Daoy (cell line): ENCODE measurements around the gene STARD9. TPM values are rescaled to one million over a fixed set of nuclear protein-coding genes. Genes with fewer than 3 reads are reported as not detected.
"Not testable (repeated sequence)": the region's sequence is repeated elsewhere in the genome, so short reads cannot be mapped to it uniquely, and the experiment has no call there.

ENCODE experiments used
- DNase-seq: peaks from one replicate; pipeline ENCODE4 v3.0.0-alpha.2; 2015; ENCODE audit warnings: low read depth
- total RNA-seq: library from RNA; depleted of rRNA; stranded (reverse); fragments of >200 nt; shearing (Covaris generic); gene quantifications from 2 replicates; pipeline ENCODE4 v1.2.3, GENCODE V29; 2014; rRNA removed

STARD9 gene
- 0.80 and 1.2 TPM in 2 replicates for total RNA-seq

- DNase-seq, result peak; percentile 99
Measured at GRCh38 chr15:42575188-42576039, at the start of gene STARD9. TSS of gene STARD9 (plus strand) at chr15:42575606. CDS start at chr15:42575716, 110 bp downstream.

- DNase-seq, result no peak
Measured at GRCh38 chr15:42528970-42529369, 46.4 kb upstream of the STARD9 start.

GRCh38 chr15:42533246-42533645 is 42.2 kb upstream of the STARD9 start:
- DNase-seq, result no peak

- no peak for DNase-seq
Measured at GRCh38 chr15:42544853-42545629, 30.4 kb upstream of the STARD9 start.

- no peak for DNase-seq
Measured at GRCh38 chr15:42547918-42548248, 27.5 kb upstream of the STARD9 start.

GRCh38 chr15:42548249-42549031 is 27.0 kb upstream of the STARD9 start, which contains the start of the genes HAUS2 and LRRC57:
TSS of gene HAUS2 (plus strand) at chr15:42548838. CDS start at chr15:42548873, 35 bp downstream.
TSS of gene LRRC57 (minus strand) at chr15:42548793. CDS start at chr15:42548434, 359 bp downstream.
- peak; percentile 92 for DNase-seq

- DNase-seq, result peak; percentile 24
Measured at GRCh38 chr15:42549032-42549491, 26.3 kb upstream of the STARD9 start.

- DNase-seq, result no peak
Measured at GRCh38 chr15:42549741-42550392, 25.5 kb upstream of the STARD9 start.

- DNase-seq, result no peak
Measured at GRCh38 chr15:42553554-42553953, 21.9 kb upstream of the STARD9 start.

GRCh38 chr15:42556550-42557207 is 18.7 kb upstream of the STARD9 start:
- DNase-seq, result not testable (repeated sequence)

- no peak for DNase-seq
Measured at GRCh38 chr15:42558739-42559138, 16.7 kb upstream of the STARD9 start.

- DNase-seq, result no peak
Measured at GRCh38 chr15:42576040-42576594, 711 bp downstream of the STARD9 start.

- DNase-seq, result no peak
Measured at GRCh38 chr15:42576776-42577175, 1.4 kb downstream of the STARD9 start.

- DNase-seq, result peak; percentile 70
Measured at GRCh38 chr15:42577514-42578031, 2.2 kb downstream of the STARD9 start.

- no peak for DNase-seq
Measured at GRCh38 chr15:42578984-42579537, 3.7 kb downstream of the STARD9 start.

GRCh38 chr15:42581272-42581730 is 5.9 kb downstream of the STARD9 start:
- DNase-seq, result peak; percentile 85

- DNase-seq, result no peak
Measured at GRCh38 chr15:42582569-42583375, 7.4 kb downstream of the STARD9 start.

- peak; percentile 40 for DNase-seq
Measured at GRCh38 chr15:42584031-42584765, 8.8 kb downstream of the STARD9 start.
